Measurements from ENCODE around the gene MIEF2. TPM values are rescaled to one million over a fixed set of nuclear protein-coding genes. Genes with fewer than 3 reads are reported as not detected.
"Not testable (repeated sequence)": the region's sequence is repeated elsewhere in the genome, so short reads cannot be mapped to it uniquely, and the experiment has no call there.

Gene MIEF2
- polyA plus RNA-seq, 1 of the 3 experiments (the other 2 are of a cell fraction) = 12.7 TPM

DNA sequence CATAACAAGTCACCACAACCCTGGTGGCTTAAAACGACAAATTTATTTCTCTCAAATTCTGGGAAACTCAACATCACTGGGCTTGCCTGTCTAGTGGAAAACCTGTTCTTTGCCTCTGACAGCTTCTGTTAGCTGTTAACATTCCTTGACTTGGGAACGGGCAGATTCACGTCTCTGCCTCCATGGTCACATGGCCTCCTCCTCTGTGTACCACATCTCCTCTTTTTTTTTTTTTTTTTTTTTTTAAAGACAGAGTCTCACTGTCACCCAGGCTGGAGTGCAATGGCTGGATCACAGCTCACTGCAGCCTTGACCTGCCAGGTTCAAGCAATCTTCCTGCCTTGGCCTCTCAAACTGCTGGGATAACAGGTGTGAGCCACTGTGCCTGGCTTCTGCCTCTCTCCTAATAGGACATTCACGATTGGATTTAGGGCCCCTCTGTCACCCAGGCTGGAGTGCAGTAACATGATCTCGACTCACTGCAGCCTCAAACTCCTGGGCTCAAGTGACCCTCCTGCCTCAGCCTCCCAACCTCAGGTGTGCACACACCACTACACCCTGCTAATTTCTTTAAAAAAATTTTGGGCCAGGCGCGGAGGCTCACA lies 46.7 kb upstream of the MIEF2 start:
- H4K20me1 ChIP-seq (ENCODE audit: insufficient read depth) = no peaks in the 10 kb centered on the region
- H3K4me1 ChIP-seq (ENCODE audit: control insufficient read depth in 1 of 2, insufficient read depth in 2 of 2, low read depth in 1 of 2, low read length in 1 of 2) = no peaks in the 10 kb centered on the region
- H3K27ac ChIP-seq (ENCODE audit: low read depth in 2 of 2, low read length in 1 of 2) = no peak overlapping the region
- no peak overlapping the region for H3K9ac ChIP-seq
- TF ChIP-seq GABPA (IDR thresholded peaks at IDR 0.05; ENCODE audit: low read depth) = no peak
- POLR2A ChIA-PET = interaction anchor here (0.6 to 0.7 kb wide), 2 partner anchors 9 to 92 kb away, joined by 3 read pairs; no protein-coding TSS in a partner anchor
- no peaks in the 10 kb centered on the region for H3K9me2 ChIP-seq
- peaks cover 10% of the 10 kb centered on the region for H3F3A ChIP-seq (replicated peaks; ENCODE audit: insufficient read depth)
- no peak overlapping the region for H3K4me3 ChIP-seq (ENCODE audit: low read depth in 2 of 2, low read length in 1 of 2)
- no peaks in the 10 kb centered on the region for H3K27me3 ChIP-seq (ENCODE audit: insufficient read depth)
- H3K4me2 ChIP-seq = no peak overlapping the region
- no peaks in the 10 kb centered on the region for H3K9me3 ChIP-seq
- H3K79me2 ChIP-seq (ENCODE audit: insufficient read depth) = no peaks in the 10 kb centered on the region
- 77% methylated on average over 7 of the region's 7 CpGs for WGBS (ENCODE audit: low lambda C conversion rate)
- peaks cover 12 to 18% of the 10 kb centered on the region in 2 experiments for H3K36me3 ChIP-seq (replicated peaks in 1 of 2; ENCODE audit: control insufficient read depth in 1 of 2, insufficient read depth in 2 of 2, low read length in 1 of 2)
- no peak for DNase-seq
- CTCF ChIA-PET = interaction anchor here (1.0 to 1.8 kb wide), 2 partner anchors 8 to 14 kb away, joined by 3 to 6 read pairs; no protein-coding TSS in a partner anchor
- H2AFZ ChIP-seq (ENCODE audit: low read depth) = no peak overlapping the region

GRCh38 chr17:18216906-18217305 lies 43.6 kb upstream of the MIEF2 start:
- POLR2A ChIA-PET = not testable (repeated sequence)
- CTCF ChIA-PET = interaction anchor here (0.7 to 3.4 kb wide), 14 partner anchors 9 to 76 kb away, joined by 3 to 41 read pairs (median 6); partner anchors contain the start of gene LLGL1

DNA sequence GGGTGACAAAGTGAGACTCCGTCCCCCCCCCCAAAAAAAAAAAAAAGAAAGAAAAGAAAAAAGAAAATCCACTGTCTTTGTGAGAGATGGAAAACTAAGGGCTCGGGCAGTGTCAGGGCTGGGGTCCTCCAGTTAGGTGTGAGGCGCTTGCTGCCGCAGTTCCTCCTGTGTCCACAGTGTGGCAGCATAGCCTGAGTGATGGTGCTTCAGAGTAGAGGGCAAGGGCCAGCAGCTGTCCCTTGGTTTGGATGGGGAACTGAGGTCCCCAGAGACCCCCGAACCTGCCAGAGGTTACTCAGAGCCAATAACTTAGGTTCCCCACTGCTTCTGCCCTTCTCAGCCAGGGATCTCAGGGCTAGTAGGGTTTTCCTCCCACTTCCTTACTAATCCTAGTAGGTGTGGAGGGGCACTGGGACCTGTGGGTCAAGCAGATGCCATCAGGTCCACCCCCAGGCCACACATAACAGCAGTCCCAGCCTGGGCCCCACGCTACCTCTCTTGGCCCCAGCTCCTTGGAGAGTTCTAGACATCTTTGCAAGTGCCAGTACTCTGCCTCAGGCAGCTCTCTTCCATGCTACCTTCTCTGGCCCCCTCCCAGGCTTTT lies 42.9 kb upstream of the MIEF2 start:
- TF ChIP-seq, protein P1, sequence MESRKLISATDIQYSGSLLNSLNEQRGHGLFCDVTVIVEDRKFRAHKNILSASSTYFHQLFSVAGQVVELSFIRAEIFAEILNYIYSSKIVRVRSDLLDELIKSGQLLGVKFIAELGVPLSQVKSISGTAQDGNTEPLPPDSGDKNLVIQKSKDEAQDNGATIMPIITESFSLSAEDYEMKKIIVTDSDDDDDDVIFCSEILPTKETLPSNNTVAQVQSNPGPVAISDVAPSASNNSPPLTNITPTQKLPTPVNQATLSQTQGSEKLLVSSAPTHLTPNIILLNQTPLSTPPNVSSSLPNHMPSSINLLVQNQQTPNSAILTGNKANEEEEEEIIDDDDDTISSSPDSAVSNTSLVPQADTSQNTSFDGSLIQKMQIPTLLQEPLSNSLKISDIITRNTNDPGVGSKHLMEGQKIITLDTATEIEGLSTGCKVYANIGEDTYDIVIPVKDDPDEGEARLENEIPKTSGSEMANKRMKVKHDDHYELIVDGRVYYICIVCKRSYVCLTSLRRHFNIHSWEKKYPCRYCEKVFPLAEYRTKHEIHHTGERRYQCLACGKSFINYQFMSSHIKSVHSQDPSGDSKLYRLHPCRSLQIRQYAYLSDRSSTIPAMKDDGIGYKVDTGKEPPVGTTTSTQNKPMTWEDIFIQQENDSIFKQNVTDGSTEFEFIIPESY (IDR thresholded peaks at IDR 0.05; ENCODE audit: borderline replicate concordance, low read depth) = no peak
- TF ChIP-seq USF1 (IDR thresholded peaks at IDR 0.05; ENCODE audit: borderline replicate concordance, low read depth) (no peak), SMC3 (IDR thresholded peaks at IDR 0.05; ENCODE audit: low read depth, low read length) (peak; percentile 66), MEF2A (IDR thresholded peaks at IDR 0.05; ENCODE audit: borderline replicate concordance, low read depth) (no peak), RAD21 (IDR thresholded peaks at IDR 0.05; ENCODE audit: low read length) (peak; percentile 82), YY1 (IDR thresholded peaks at IDR 0.05; ENCODE audit: low read depth) (no peak), FOXJ3 (CRISPR knock-in tag; IDR thresholded peaks at IDR 0.05) (no peak)
- TF ChIP-seq, protein P2, sequence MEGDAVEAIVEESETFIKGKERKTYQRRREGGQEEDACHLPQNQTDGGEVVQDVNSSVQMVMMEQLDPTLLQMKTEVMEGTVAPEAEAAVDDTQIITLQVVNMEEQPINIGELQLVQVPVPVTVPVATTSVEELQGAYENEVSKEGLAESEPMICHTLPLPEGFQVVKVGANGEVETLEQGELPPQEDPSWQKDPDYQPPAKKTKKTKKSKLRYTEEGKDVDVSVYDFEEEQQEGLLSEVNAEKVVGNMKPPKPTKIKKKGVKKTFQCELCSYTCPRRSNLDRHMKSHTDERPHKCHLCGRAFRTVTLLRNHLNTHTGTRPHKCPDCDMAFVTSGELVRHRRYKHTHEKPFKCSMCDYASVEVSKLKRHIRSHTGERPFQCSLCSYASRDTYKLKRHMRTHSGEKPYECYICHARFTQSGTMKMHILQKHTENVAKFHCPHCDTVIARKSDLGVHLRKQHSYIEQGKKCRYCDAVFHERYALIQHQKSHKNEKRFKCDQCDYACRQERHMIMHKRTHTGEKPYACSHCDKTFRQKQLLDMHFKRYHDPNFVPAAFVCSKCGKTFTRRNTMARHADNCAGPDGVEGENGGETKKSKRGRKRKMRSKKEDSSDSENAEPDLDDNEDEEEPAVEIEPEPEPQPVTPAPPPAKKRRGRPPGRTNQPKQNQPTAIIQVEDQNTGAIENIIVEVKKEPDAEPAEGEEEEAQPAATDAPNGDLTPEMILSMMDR (IDR thresholded peaks at IDR 0.05) = peak; percentile 91
- CTCF ChIA-PET = interaction anchor here (0.6 to 3.4 kb wide), 29 partner anchors 8 to 238 kb away, joined by 3 to 41 read pairs (median 4); partner anchors contain the start of genes ALKBH5 and LLGL1
- peak; percentile 86 for DNase-seq
- WGBS (ENCODE audit: low lambda C conversion rate) = 4% methylated on average over 6 of the region's 6 CpGs
- H3K4me2 ChIP-seq = no peak overlapping the region
- POLR2A ChIA-PET = no interaction called here
- H3K79me2 ChIP-seq (ENCODE audit: insufficient read depth) = no peaks in the 10 kb centered on the region
- H3K4me1 ChIP-seq (ENCODE audit: control insufficient read depth in 1 of 2, insufficient read depth in 2 of 2, low read depth in 1 of 2, low read length in 1 of 2) = peaks cover 5 to 12% of the 10 kb centered on the region in 2 experiments; a peak in 3 of 4 replicates
- peaks cover 13% of the 10 kb centered on the region for H3F3A ChIP-seq (replicated peaks; ENCODE audit: insufficient read depth)
- no peak overlapping the region for H3K9ac ChIP-seq
- no peak overlapping the region; a peak in 1 of 4 replicates for H3K4me3 ChIP-seq (ENCODE audit: low read depth in 2 of 2, low read length in 1 of 2)
- H3K27me3 ChIP-seq (ENCODE audit: insufficient read depth) = no peaks in the 10 kb centered on the region
- H4K20me1 ChIP-seq (ENCODE audit: insufficient read depth) = no peaks in the 10 kb centered on the region
- no peaks in the 10 kb centered on the region for H3K36me3 ChIP-seq (replicated peaks in 1 of 2; ENCODE audit: control insufficient read depth in 1 of 2, insufficient read depth in 2 of 2, low read length in 1 of 2)
- H3K9me3 ChIP-seq = no peaks in the 10 kb centered on the region
- H2AFZ ChIP-seq (ENCODE audit: low read depth) = no peak overlapping the region
- H3K9me2 ChIP-seq = no peaks in the 10 kb centered on the region
- no peak overlapping the region for H3K27ac ChIP-seq (ENCODE audit: low read depth in 2 of 2, low read length in 1 of 2)

More at GRCh38 chr17:18216906-18217305, 43.6 kb upstream of the MIEF2 start:
- 78% methylated on average over 11 of the region's 11 CpGs for WGBS (ENCODE audit: low lambda C conversion rate)
- Histone ChIP-seq H3K4me1 (ENCODE audit: control insufficient read depth in 1 of 2, insufficient read depth in 2 of 2, low read depth in 1 of 2, low read length in 1 of 2) (peaks cover 5 to 12% of the 10 kb centered on the region in 2 experiments; a peak in 3 of 4 replicates), H3F3A (replicated peaks; ENCODE audit: insufficient read depth) (peaks cover 13% of the 10 kb centered on the region)
- DNase-seq; H3K36me3 ChIP-seq (replicated peaks in 1 of 2; ENCODE audit: control insufficient read depth in 1 of 2, insufficient read depth in 2 of 2, low read length in 1 of 2); H3K9ac ChIP-seq; H2AFZ ChIP-seq (ENCODE audit: low read depth); H3K4me3 ChIP-seq (ENCODE audit: low read depth in 2 of 2, low read length in 1 of 2); H3K27me3 ChIP-seq (ENCODE audit: insufficient read depth); H3K9me3 ChIP-seq; H3K27ac ChIP-seq (ENCODE audit: low read depth in 2 of 2, low read length in 1 of 2); H3K4me2 ChIP-seq; H3K79me2 ChIP-seq (ENCODE audit: insufficient read depth); H3K9me2 ChIP-seq; H4K20me1 ChIP-seq (ENCODE audit: insufficient read depth): not testable (repeated sequence)

Measured in SK-N-SH (cell line).